Activated T-cell treated with anti-CD3 and anti-CD28 coated beads, Interleukin-2, amount 50 U/mL, for 72 hours (primary cell): Measurements from ENCODE around the gene CAMTA1. TPM values are rescaled to one million over a fixed set of nuclear protein-coding genes. Genes with fewer than 3 reads are reported as not detected.
"Not testable (repeated sequence)": the region's sequence is repeated elsewhere in the genome, so short reads cannot be mapped to it uniquely, and the experiment has no call there.

ENCODE experiments used
- ATAC-seq, 2 donors: fragments of 150-1000 bp; cut with Tn5 transposase; replicated peaks in 1 of 2; 2 replicates each; pipeline ENCODE4 v1.10.0; 2021; ENCODE audit warnings: moderate library complexity in 2 of 2, mild to moderate bottlenecking in 1 of 2
- DNase-seq, 2 donors: peaks; one replicate each; pipeline ENCODE4 v3.0.0; 2021 to 2022; ENCODE audit warnings: mixed read lengths in 1 of 2
- H3K27ac Mint-ChIP-seq: one replicate; pipeline ENCODE4 v1.8.0; 2022; ENCODE audit warnings: mild to moderate bottlenecking, moderate library complexity, mixed read lengths
- H3K27me3 Mint-ChIP-seq: one replicate; pipeline ENCODE4 v1.8.0; 2022; ENCODE audit warnings: low read depth, mixed read lengths
- H3K36me3 Mint-ChIP-seq, 2 donors: one replicate each; pipeline ENCODE4 v1.8.0; 2022; ENCODE audit warnings: mixed read lengths in 2 of 2, mild to moderate bottlenecking in 1 of 2; ENCODE audit not compliant: insufficient read depth in 2 of 2
- H3K4me1 Mint-ChIP-seq: one replicate; pipeline ENCODE4 v1.8.0; 2022; ENCODE audit warnings: low read depth, mixed read lengths
- H3K4me3 Mint-ChIP-seq, 2 donors: one replicate each; pipeline ENCODE4 v1.8.0; 2022; ENCODE audit warnings: mild to moderate bottlenecking in 2 of 2, mixed read lengths in 2 of 2, moderate library complexity in 2 of 2
- H3K9me3 Mint-ChIP-seq, 2 donors: one replicate each; pipeline ENCODE4 v1.8.0; 2022; ENCODE audit warnings: mixed read lengths in 2 of 2
- total RNA-seq, 2 donors: library from RNA; stranded (reverse); gene quantifications; one replicate each; pipeline ENCODE4 v1.2.3, GENCODE V29; 2022

CAMTA1 gene
- total RNA-seq, 2 donors from 2014 or later = 47.8 to 63.3 TPM

GRCh38 chr1:7681401-7681800, 896.1 kb downstream of the CAMTA1 start:
- Mint-ChIP-seq H3K36me3 (no peaks in the 10 kb centered on the region), H3K4me3 (no peak overlapping the region), H3K4me1 (no peaks in the 10 kb centered on the region), H3K9me3 (no peaks in the 10 kb centered on the region), H3K27me3 (peaks cover 16% of the 10 kb centered on the region), H3K27ac (no peak overlapping the region)
- DNase-seq = no peak
- no peak for ATAC-seq

- Mint-ChIP-seq H3K27me3 (peaks cover 25% of the 10 kb centered on the region), H3K36me3 (no peaks in the 10 kb centered on the region), H3K27ac (no peak overlapping the region), H3K4me3 (no peak overlapping the region), H3K9me3 (no peaks in the 10 kb centered on the region), H3K4me1 (no peaks in the 10 kb centered on the region)
- ATAC-seq (no peak), DNase-seq (no peak)
These were observed 898.3 kb downstream of the CAMTA1 start for GRCh38 chr1:7683521-7683920.

DNA sequence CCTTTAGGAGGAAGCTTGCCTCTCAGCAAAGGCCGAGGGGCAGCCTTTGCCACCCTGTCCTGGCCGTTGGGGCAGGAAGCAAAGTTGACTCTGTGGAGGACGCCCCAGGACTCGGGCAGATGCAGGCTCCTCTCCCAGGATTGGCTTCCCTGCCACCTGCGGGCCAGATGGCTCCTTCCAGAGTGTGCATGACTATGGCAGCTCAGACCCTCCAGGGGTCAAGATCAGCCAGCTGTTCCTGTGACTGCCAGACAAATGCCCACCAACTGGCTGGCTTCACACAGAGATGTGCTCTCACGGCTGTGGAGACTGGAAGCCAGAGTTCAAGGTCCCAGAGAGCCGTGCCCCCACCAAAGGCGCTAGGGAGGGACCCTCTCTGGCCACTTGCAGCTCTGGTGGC, 898.9 kb downstream of the CAMTA1 start:
- no peak overlapping the region for H3K4me3 Mint-ChIP-seq
- ATAC-seq = no peak
- peaks cover 19% of the 10 kb centered on the region for H3K27me3 Mint-ChIP-seq
- DNase-seq = no peak
- H3K36me3 Mint-ChIP-seq = no peaks in the 10 kb centered on the region
- no peak overlapping the region for H3K27ac Mint-ChIP-seq
- H3K9me3 Mint-ChIP-seq = no peaks in the 10 kb centered on the region
- H3K4me1 Mint-ChIP-seq = no peaks in the 10 kb centered on the region

DNA sequence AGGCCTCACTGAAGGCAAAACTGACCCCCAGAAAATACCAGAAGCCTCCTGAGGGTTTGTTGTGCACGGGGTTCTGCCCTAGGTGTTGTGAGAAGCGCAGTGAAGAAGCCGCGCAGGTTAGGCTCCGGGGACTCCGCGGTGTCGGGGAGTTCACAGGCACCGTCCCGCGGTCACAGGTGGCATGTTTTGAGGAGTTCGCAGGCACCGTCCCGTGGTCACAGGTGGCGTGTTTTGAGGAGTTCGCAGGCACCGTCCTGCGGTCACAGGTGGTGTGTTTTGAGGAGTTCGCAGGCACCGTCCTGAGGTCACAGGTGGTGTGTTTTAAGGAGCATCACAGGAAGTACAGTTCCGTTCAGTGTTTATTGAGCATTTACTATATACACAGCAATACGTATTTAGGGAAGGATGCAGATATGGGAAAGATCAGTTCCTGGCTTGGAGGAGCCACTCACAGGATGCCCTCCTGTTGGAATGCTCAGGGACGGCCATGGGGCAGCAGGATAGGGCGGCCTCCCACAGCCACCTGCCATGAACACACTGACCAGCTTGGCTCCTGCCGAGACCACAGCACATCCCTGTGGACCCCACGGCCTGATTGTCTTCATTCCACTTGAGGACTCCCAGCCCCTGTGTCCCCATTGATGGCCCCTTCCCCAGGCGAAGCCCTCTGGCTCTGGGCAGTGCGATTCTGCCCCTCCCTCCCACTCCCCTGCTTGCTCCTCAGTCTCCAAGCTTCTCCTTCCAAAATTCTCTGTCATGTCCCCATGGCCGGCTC, 899.8 kb downstream of the CAMTA1 start:
- H3K27me3 Mint-ChIP-seq = peaks cover 18% of the 10 kb centered on the region
- no peak overlapping the region for H3K27ac Mint-ChIP-seq
- no peak for ATAC-seq
- H3K4me3 Mint-ChIP-seq = no peak overlapping the region
- H3K4me1 Mint-ChIP-seq = no peaks in the 10 kb centered on the region
- no peak for DNase-seq
- no peaks in the 10 kb centered on the region for H3K9me3 Mint-ChIP-seq
- no peaks in the 10 kb centered on the region for H3K36me3 Mint-ChIP-seq

DNA sequence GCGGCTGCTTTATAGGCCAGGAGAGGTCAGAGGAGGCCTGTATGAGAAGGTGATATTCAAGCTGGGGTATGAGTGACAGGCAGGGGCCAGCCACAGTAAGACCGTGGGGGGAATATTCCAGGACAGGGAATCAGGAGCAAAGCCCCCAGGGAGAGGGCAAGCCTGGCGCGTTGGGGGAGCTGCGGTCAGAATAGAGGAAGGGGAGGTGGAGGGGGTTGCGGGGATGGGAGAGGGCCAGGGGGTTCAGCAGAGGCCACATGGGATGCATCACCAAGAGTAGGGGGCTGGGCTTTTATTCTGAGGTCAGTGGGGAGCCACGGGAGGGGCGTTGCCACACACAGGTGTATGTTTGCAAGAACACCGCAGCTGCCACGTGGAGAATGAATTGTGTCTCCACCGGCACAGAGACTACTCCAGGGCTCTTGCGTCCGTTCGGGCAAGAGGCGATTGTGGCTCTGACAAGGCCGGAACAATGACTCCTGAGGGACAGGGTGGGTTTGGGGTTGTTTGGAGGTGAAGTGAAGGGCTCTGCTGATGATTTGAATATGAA, 901.1 kb downstream of the CAMTA1 start:
- H3K9me3 Mint-ChIP-seq = peaks cover 0 to 2% of the 10 kb centered on the region in 2 donors
- peaks cover 0 to 3% of the 10 kb centered on the region in 2 donors for H3K36me3 Mint-ChIP-seq
- ATAC-seq (no peak), DNase-seq (no peak)
- H3K27ac Mint-ChIP-seq = no peak overlapping the region
- H3K27me3 Mint-ChIP-seq = peaks cover 18% of the 10 kb centered on the region
- H3K4me1 Mint-ChIP-seq = no peaks in the 10 kb centered on the region
- no peak overlapping the region for H3K4me3 Mint-ChIP-seq

- H3K9me3 Mint-ChIP-seq = peaks cover 0 to 4% of the 10 kb centered on the region in 2 donors
- peaks cover 18% of the 10 kb centered on the region for H3K27me3 Mint-ChIP-seq
- H3K27ac Mint-ChIP-seq = no peak overlapping the region
- peaks cover 0 to 3% of the 10 kb centered on the region in 2 donors for H3K36me3 Mint-ChIP-seq
- H3K4me1 Mint-ChIP-seq = no peaks in the 10 kb centered on the region
- no peak overlapping the region for H3K4me3 Mint-ChIP-seq
- ATAC-seq = no peak
- no peak for DNase-seq
These were observed 902.2 kb downstream of the CAMTA1 start for GRCh38 chr1:7687411-7687810.

DNA sequence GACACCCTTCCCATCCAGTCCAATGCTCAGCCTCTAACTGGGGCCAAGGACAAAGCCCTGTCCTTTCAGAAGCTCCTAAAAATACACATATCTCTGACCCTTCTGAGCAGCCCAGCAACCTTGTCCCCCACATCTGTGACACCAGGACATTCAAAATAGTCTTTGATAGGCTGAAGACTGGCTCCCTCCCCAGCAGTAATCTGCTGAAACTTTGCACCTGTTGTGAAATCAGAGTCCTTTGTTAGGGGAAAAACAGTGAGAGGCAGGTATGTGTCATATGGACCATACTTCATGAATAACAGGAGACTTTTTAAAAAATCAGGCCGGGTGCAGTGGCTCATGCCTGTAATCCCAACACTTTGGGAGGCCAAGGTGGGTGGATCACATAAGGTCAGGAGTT, 903.4 kb downstream of the CAMTA1 start:
- no peak overlapping the region for H3K27ac Mint-ChIP-seq
- H3K4me1 Mint-ChIP-seq = no peaks in the 10 kb centered on the region
- H3K27me3 Mint-ChIP-seq = peaks cover 25% of the 10 kb centered on the region
- no peak for DNase-seq
- peaks cover 6% of the 10 kb centered on the region in 2 donors for H3K9me3 Mint-ChIP-seq
- ATAC-seq = no peak
- no peak overlapping the region for H3K4me3 Mint-ChIP-seq
- peaks cover under 1 to 4% of the 10 kb centered on the region in 2 donors for H3K36me3 Mint-ChIP-seq

- H3K4me3 Mint-ChIP-seq, DNase-seq, H3K4me1 Mint-ChIP-seq, H3K36me3 Mint-ChIP-seq, H3K9me3 Mint-ChIP-seq, ATAC-seq, H3K27ac Mint-ChIP-seq: not testable (repeated sequence)
- H3K27me3 Mint-ChIP-seq = peaks cover 29% of the 10 kb centered on the region
These were observed 904.1 kb downstream of the CAMTA1 start for GRCh38 chr1:7689307-7689706.

- Mint-ChIP-seq H3K27ac (no peak overlapping the region), H3K9me3 (peaks cover 9 to 10% of the 10 kb centered on the region in 2 donors), H3K36me3 (peaks cover 2 to 7% of the 10 kb centered on the region in 2 donors), H3K4me1 (no peaks in the 10 kb centered on the region), H3K27me3 (peaks cover 35% of the 10 kb centered on the region), H3K4me3 (no peak overlapping the region)
- DNase-seq = no peak
- no peak for ATAC-seq
These were observed 904.8 kb downstream of the CAMTA1 start for GRCh38 chr1:7690076-7690475.

GRCh38 chr1:7690496-7691182, 905.4 kb downstream of the CAMTA1 start:
- no peak overlapping the region for H3K27ac Mint-ChIP-seq
- H3K27me3 Mint-ChIP-seq = peaks cover 32% of the 10 kb centered on the region
- H3K36me3 Mint-ChIP-seq = peaks cover 2 to 7% of the 10 kb centered on the region in 2 donors
- H3K4me3 Mint-ChIP-seq = no peak overlapping the region
- H3K4me1 Mint-ChIP-seq = no peaks in the 10 kb centered on the region
- H3K9me3 Mint-ChIP-seq = peaks cover 9 to 10% of the 10 kb centered on the region in 2 donors
- no peak for DNase-seq
- ATAC-seq = no peak

DNA sequence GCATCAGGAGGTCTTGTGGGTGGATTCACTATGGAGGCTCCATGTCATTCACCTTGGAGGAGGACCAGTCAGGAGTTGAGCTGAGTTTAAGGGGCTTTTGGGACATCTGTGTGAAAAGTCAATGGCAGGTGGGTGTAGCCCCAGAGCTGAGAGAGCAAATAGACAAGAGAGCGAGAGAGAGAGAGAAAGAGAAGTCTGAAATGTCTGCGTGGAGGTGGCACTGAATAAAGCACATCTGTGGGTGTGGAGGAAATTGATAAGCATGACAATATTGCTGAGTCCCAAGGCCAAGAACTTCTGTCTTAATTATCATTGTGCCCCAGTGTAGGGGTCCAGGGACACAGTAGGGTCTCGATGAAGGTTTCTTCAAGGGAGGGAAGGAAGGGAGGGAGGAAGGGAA, 906.3 kb downstream of the CAMTA1 start:
- peaks cover 24% of the 10 kb centered on the region for H3K27me3 Mint-ChIP-seq
- H3K27ac Mint-ChIP-seq = no peak overlapping the region

DNA sequence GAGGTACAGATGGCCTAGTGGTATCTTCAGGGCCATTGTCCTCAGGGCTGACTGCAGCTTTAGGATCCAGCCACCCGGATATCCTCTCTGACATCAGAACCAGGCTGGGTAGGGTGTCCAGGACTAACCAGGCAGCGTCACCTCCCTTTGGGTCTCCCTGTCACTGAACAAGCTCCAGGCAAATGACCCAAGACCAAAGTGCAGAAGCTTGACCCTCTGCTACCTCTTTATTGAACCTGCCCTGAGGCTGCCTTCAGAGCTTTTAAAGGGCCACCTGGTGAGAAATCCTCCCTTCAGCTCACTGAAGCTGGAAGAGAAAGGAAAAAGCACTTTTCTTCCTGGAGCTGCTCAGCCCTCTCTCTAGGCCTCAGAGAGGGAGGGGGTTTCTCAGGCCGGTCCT, 906.8 kb downstream of the CAMTA1 start:
- H3K36me3 Mint-ChIP-seq = peaks cover 2 to 7% of the 10 kb centered on the region in 2 donors
- no peaks in the 10 kb centered on the region for H3K4me1 Mint-ChIP-seq
- H3K9me3 Mint-ChIP-seq = peaks cover 9 to 10% of the 10 kb centered on the region in 2 donors
- DNase-seq (no peak), ATAC-seq (no peak)
- H3K27me3 Mint-ChIP-seq = peaks cover 20% of the 10 kb centered on the region
- H3K27ac Mint-ChIP-seq = no peak overlapping the region
- no peak overlapping the region for H3K4me3 Mint-ChIP-seq

More for the DNA sequence above, 906.3 kb downstream of the CAMTA1 start:
- Mint-ChIP-seq H3K4me3 (no peak overlapping the region), H3K36me3 (peaks cover 2 to 7% of the 10 kb centered on the region in 2 donors), H3K9me3 (peaks cover 9 to 10% of the 10 kb centered on the region in 2 donors), H3K4me1 (no peaks in the 10 kb centered on the region)
- ATAC-seq (no peak), DNase-seq (no peak)

GRCh38 chr1:7693037-7693436, 907.8 kb downstream of the CAMTA1 start:
- H3K27me3 Mint-ChIP-seq = peaks cover 17% of the 10 kb centered on the region
- H3K9me3 Mint-ChIP-seq, H3K4me1 Mint-ChIP-seq, H3K36me3 Mint-ChIP-seq, ATAC-seq, H3K4me3 Mint-ChIP-seq, DNase-seq, H3K27ac Mint-ChIP-seq: not testable (repeated sequence)
